OCI-LY1 (cell line): Measurements from ENCODE around the gene GRM3.

Source experiments
- H2AFZ ChIP-seq: fragments of 200-600 bp; sonication (generic), shearing (Covaris generic); 2 replicates; pipeline ENCODE4 v1.6.0; 2014; ENCODE audit warnings: antibody characterized with exemption, mild to moderate bottlenecking, low read length
- H3F3A ChIP-seq: fragments of 200-600 bp; sonication (generic), shearing (Covaris generic); 2 replicates; pipeline ENCODE4 v1.6.0; 2014; ENCODE audit warnings: mild to moderate bottlenecking, antibody characterized with exemption, low read length, moderate library complexity; ENCODE audit not compliant: insufficient read depth
- H3K27ac ChIP-seq: fragments of 200-600 bp; sonication (generic); 2 replicates; pipeline ENCODE4 v1.5.1; 2014; ENCODE audit warnings: low read length, mixed run types, mild to moderate bottlenecking, low read depth; ENCODE audit not compliant: poor library complexity, severe bottlenecking
- H3K27me3 ChIP-seq: fragments of 200-600 bp; sonication (generic); 2 replicates; pipeline ENCODE4 v1.6.0; 2014; ENCODE audit warnings: antibody characterized with exemption, mild to moderate bottlenecking, low read length, moderate library complexity; ENCODE audit not compliant: insufficient read depth
- H3K36me3 ChIP-seq: fragments of 200-600 bp; sonication (generic); 2 replicates; pipeline ENCODE4 v1.6.1; 2014; ENCODE audit warnings: mild to moderate bottlenecking, antibody characterized with exemption, low read length, moderate library complexity, mixed read lengths; ENCODE audit not compliant: insufficient read depth
- H3K4me1 ChIP-seq: fragments of 200-600 bp; sonication (generic); 2 replicates; pipeline ENCODE4 v1.5.1; 2014; ENCODE audit warnings: mild to moderate bottlenecking, low read length, moderate library complexity; ENCODE audit not compliant: insufficient read depth, severe bottlenecking
- H3K4me2 ChIP-seq: fragments of 200-600 bp; sonication (generic), shearing (Covaris generic); 2 replicates; pipeline ENCODE4 v1.6.1; 2014; ENCODE audit warnings: low read length
- H3K4me3 ChIP-seq: fragments of 200-600 bp; sonication (generic); 2 replicates; pipeline ENCODE4 v1.5.1; 2014; ENCODE audit warnings: low read length, low read depth, mild to moderate bottlenecking, mixed read lengths; ENCODE audit not compliant: poor library complexity, severe bottlenecking
- H3K79me2 ChIP-seq: fragments of 200-600 bp; shearing (Covaris generic); 2 replicates; pipeline ENCODE4 v1.6.1; 2016; ENCODE audit warnings: mixed run types, low read length, mixed read lengths; ENCODE audit not compliant: insufficient read depth
- H3K9ac ChIP-seq: fragments of 200-600 bp; sonication (generic), shearing (Covaris generic); 2 replicates; pipeline ENCODE4 v1.6.1; 2014; ENCODE audit warnings: mild to moderate bottlenecking, low read length, mixed read lengths
- H3K9me2 ChIP-seq: fragments of 200-600 bp; sonication (generic), shearing (Covaris generic); 2 replicates; pipeline ENCODE4 v1.6.1; 2014; ENCODE audit warnings: low read depth, mild to moderate bottlenecking, low read length, mixed read lengths
- H3K9me3 ChIP-seq: fragments of 200-600 bp; shearing (Covaris generic); 2 replicates; pipeline ENCODE4 v1.6.1; 2014; ENCODE audit warnings: low read length, mixed read lengths
- H4K20me1 ChIP-seq: fragments of 200-600 bp; sonication (generic), shearing (Covaris generic); 2 replicates; pipeline ENCODE4 v1.6.0; 2016; ENCODE audit warnings: mild to moderate bottlenecking, low read length; ENCODE audit not compliant: insufficient read depth
- EZH2 ChIP-seq: fragments of 200-600 bp; sonication (generic), shearing (Covaris generic); IDR thresholded peaks from 2 replicates; pipeline ENCODE4 v1.8.0; 2017; ENCODE audit warnings: borderline replicate concordance, mixed run types, mild to moderate bottlenecking, antibody characterized with exemption, low read length, moderate library complexity, mixed read lengths
- TF ChIP-seq, protein P1 (sequence below): fragments of 200-600 bp; sonication (generic), shearing (Covaris generic); IDR thresholded peaks from 2 replicates; pipeline ENCODE4 v1.5.1; 2017; ENCODE audit warnings: mild to moderate bottlenecking, antibody characterized with exemption, low read length, moderate library complexity, mixed read lengths

GRM3 gene

DNA sequence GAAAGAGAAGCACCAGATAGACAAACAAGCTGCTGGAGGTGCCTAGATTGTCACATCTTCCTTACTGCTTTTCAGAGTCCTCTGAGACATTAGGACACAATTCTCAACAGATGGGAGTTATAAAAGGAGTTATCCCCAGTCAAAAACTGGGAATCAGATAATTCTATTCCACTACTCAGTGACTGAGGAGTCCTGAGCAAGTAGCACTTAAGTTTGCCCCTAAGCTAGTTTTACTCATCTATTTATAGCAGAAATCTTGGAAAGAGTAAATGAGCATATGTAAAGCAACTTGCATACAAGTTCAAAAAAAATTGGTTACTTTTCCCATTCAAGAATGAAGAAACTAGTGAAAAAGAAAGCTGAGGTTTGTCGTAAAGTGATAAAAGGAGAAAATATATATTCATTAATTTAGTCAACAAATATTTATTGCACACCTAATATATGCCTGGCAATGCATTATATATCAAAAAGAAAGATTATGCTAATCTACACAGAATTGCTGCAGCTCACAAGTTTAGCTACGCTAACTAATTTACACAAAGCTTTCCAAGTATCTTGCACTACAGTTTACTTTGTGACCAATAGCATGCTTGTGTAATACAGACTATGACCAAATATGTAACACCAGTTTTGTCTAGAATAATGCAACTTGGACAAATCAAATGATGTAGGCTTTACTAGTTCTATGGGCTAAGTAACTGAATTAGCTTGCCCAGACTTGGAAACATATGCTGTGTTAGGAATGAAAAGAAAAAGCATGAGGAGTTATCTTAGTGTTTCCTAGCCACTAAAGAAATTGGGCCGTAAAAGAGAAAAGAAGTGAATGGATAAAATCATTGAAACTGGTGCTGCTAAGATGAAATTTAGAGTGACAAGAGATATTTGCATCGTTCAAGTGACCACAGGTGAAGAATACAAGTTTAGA is 106.3 kb downstream of the GRM3 start:
- Histone ChIP-seq H3K4me2 (no peak overlapping the region), H3K4me3 (no peak overlapping the region), H3F3A (no peaks in the 10 kb centered on the region), H3K9me2 (no peaks in the 10 kb centered on the region), H2AFZ (no peak overlapping the region), H3K27ac (no peak overlapping the region), H3K79me2 (no peaks in the 10 kb centered on the region), H3K36me3 (no peaks in the 10 kb centered on the region), H3K9ac (no peak overlapping the region), H3K4me1 (no peaks in the 10 kb centered on the region), H3K9me3 (no peaks in the 10 kb centered on the region), H3K27me3 (0 out of 2 replicates have a peak, but pooled peaks cover under 1% of the 10 kb centered on the region), H4K20me1 (no peaks in the 10 kb centered on the region)
- no peak for TF ChIP-seq EZH2
- TF ChIP-seq, protein P1, sequence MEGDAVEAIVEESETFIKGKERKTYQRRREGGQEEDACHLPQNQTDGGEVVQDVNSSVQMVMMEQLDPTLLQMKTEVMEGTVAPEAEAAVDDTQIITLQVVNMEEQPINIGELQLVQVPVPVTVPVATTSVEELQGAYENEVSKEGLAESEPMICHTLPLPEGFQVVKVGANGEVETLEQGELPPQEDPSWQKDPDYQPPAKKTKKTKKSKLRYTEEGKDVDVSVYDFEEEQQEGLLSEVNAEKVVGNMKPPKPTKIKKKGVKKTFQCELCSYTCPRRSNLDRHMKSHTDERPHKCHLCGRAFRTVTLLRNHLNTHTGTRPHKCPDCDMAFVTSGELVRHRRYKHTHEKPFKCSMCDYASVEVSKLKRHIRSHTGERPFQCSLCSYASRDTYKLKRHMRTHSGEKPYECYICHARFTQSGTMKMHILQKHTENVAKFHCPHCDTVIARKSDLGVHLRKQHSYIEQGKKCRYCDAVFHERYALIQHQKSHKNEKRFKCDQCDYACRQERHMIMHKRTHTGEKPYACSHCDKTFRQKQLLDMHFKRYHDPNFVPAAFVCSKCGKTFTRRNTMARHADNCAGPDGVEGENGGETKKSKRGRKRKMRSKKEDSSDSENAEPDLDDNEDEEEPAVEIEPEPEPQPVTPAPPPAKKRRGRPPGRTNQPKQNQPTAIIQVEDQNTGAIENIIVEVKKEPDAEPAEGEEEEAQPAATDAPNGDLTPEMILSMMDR = no peak

DNA sequence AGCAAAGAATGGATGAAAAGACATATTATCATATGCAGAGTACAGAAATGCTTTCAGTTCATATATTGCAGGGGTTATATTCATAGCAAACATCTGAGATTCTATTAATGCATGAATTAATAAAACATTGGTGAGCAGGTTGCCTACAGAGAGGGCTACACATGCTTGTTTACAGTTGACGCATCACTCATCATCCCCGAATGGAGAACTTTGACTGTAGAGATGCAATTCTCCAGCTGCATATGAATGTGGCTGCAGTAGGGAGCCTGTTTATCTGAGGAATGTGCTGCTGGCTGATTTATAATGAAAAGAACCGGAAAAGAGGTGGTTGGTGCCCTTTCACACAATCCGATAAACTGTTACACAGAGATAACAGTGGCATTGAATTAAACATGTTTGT is 116.5 kb downstream of the GRM3 start:
- no peaks in the 10 kb centered on the region for H3K36me3 ChIP-seq
- H3K27ac ChIP-seq = no peak overlapping the region
- H3K4me1 ChIP-seq = no peaks in the 10 kb centered on the region
- H3K27me3 ChIP-seq = no peaks in the 10 kb centered on the region
- no peak overlapping the region for H3K9ac ChIP-seq
- no peaks in the 10 kb centered on the region for H4K20me1 ChIP-seq
- no peaks in the 10 kb centered on the region for H3K9me3 ChIP-seq
- TF ChIP-seq EZH2 = no peak
- TF ChIP-seq, protein P1 = no peak
- H3K79me2 ChIP-seq = no peaks in the 10 kb centered on the region
- no peak overlapping the region for H2AFZ ChIP-seq
- H3K4me3 ChIP-seq = no peak overlapping the region
- H3K9me2 ChIP-seq = 0 out of 2 replicates have a peak, but pooled peaks cover 3% of the 10 kb centered on the region
- H3K4me2 ChIP-seq = no peak overlapping the region
- H3F3A ChIP-seq = no peaks in the 10 kb centered on the region

- TF ChIP-seq, protein P1 = no peak
- no peak for TF ChIP-seq EZH2
These were observed 118.4 kb downstream of the GRM3 start for GRCh38 chr7:86762129-86762528.

More at GRCh38 chr7:86762129-86762528, 118.4 kb downstream of the GRM3 start:
- Histone ChIP-seq H4K20me1 (no peaks in the 10 kb centered on the region), H3K4me2 (no peak overlapping the region), H3K36me3 (no peaks in the 10 kb centered on the region), H3K9me3 (no peaks in the 10 kb centered on the region), H3K27ac (no peak overlapping the region), H3F3A (no peaks in the 10 kb centered on the region), H3K4me3 (no peak overlapping the region), H3K9me2 (0 out of 2 replicates have a peak, but pooled peaks cover 3% of the 10 kb centered on the region), H3K9ac (no peak overlapping the region), H3K4me1 (no peaks in the 10 kb centered on the region), H2AFZ (no peak overlapping the region), H3K79me2 (no peaks in the 10 kb centered on the region), H3K27me3 (no peaks in the 10 kb centered on the region)
